ENCODE data around the gene EIF2B2. TPM values are rescaled to one million over a fixed set of nuclear protein-coding genes. Genes with fewer than 3 reads are reported as not detected.

EIF2B2 gene
- total and polyA plus RNA-seq, 12 donors = 20.6 to 90.9 (median 51.6) TPM

GRCh38 chr14:75054421-75054820 is 51.7 kb downstream of the EIF2B2 start:
- Histone ChIP-seq H3K9me3 (replicated peaks in 1 of 3) (no peaks in the 10 kb centered on the region), H3K36me3 (replicated peaks in 1 of 2) (no peaks in the 10 kb centered on the region), H3K27ac (no peak overlapping the region), H3K27me3 (no peaks in the 10 kb centered on the region), H3K4me3 (no peak overlapping the region), H3K4me1 (replicated peaks in 1 of 2) (peaks cover 16 to 33% of the 10 kb centered on the region in 2 donors)
- 51 to 62% (median 56%) methylated on average over 1 of the region's 1 CpG for WGBS, 4 donors
- intact Hi-C loops (cut with DNase I) = no loop called here
- no peak for DNase-seq
- no peak for TF ChIP-seq POLR2A (IDR thresholded peaks at IDR 0.05)
- TF ChIP-seq CTCF (IDR thresholded peaks at IDR 0.05) = no peak

GRCh38 chr14:75059642-75060041 is 56.9 kb downstream of the EIF2B2 start:
- intact Hi-C loops (cut with DNase I) = loop anchor here in 1 of 2 donors (10.0 kb wide), 1 partner anchor 55 kb away; the partner anchor contains the start of gene EIF2B2
- WGBS, 4 donors = 77 to 88% (median 87%) methylated on average over 2 of the region's 2 CpGs
- Histone ChIP-seq H3K4me3 (no peak overlapping the region), H3K9me3 (replicated peaks in 1 of 3) (no peaks in the 10 kb centered on the region), H3K27ac (no peak overlapping the region), H3K36me3 (replicated peaks in 1 of 2) (no peaks in the 10 kb centered on the region), H3K4me1 (replicated peaks in 1 of 2) (peaks cover 0 to 12% of the 10 kb centered on the region in 2 donors), H3K27me3 (no peaks in the 10 kb centered on the region)
- TF ChIP-seq CTCF (IDR thresholded peaks at IDR 0.05) = no peak
- TF ChIP-seq POLR2A (IDR thresholded peaks at IDR 0.05) = no peak
- no peak for DNase-seq

- no peaks in the 10 kb centered on the region for H3K27me3 ChIP-seq
- no peaks in the 10 kb centered on the region for H3K36me3 ChIP-seq (replicated peaks in 1 of 2)
- WGBS, 4 donors = 49 to 100% (median 73%) methylated on average over 2 of the region's 2 CpGs
- H3K27ac ChIP-seq = no peak overlapping the region
- no peak overlapping the region for H3K4me3 ChIP-seq
- intact Hi-C loops (cut with DNase I) = loop anchor here in 1 of 2 donors (10.0 kb wide), 1 partner anchor 56 kb away; the partner anchor contains the start of gene EIF2B2
- no peak for DNase-seq
- TF ChIP-seq POLR2A (IDR thresholded peaks at IDR 0.05) (no peak), CTCF (IDR thresholded peaks at IDR 0.05) (no peak)
- H3K4me1 ChIP-seq (replicated peaks in 1 of 2) = peaks cover 0 to 12% of the 10 kb centered on the region in 2 donors
- no peaks in the 10 kb centered on the region for H3K9me3 ChIP-seq (replicated peaks in 1 of 3)
Observed at GRCh38 chr14:75060420-75060819, 57.7 kb downstream of the EIF2B2 start.

Small RNA genes within 50 kb of the gene (small RNA-seq; reads per million reads assigned to genes)
- 0 reads per million in 2 donors for gene RNU6-689P

Other genes with a start within 250 kb of the EIF2B2 start
- 10 to 100 TPM; 27.9 to 58.6 (median 47.5) TPM for gene YLPM1, start 239.6 kb upstream of the EIF2B2 start, total RNA-seq
- gene YLPM1, start 239.6 kb upstream of the EIF2B2 start, polyA plus RNA-seq = 10 to 100 TPM; 24.0 to 51.1 (median 29.5) TPM
- not detected for gene PROX2, start 126.8 kb upstream of the EIF2B2 start, total RNA-seq
- gene PROX2, start 126.8 kb upstream of the EIF2B2 start, polyA plus RNA-seq = under 1 TPM in 1 of 3 donors, not detected in 2; 0.08 TPM
- 100 to 1,000 TPM in 8 of 9 donors, 10 to 100 TPM in 1; 60.6 to 205 (median 156) TPM for gene DLST, start 121.0 kb upstream of the EIF2B2 start, total RNA-seq
- gene DLST, start 121.0 kb upstream of the EIF2B2 start, polyA plus RNA-seq = 100 to 1,000 TPM in 1 of 3 donors, 10 to 100 TPM in 2; 42.0 to 137 (median 54.0) TPM
- gene RPS6KL1, start 79.7 kb upstream of the EIF2B2 start, total RNA-seq = 10 to 100 TPM in 1 of 9 donors, 1 to 10 TPM in 8; 2.0 to 23.9 (median 4.3) TPM
- gene RPS6KL1, start 79.7 kb upstream of the EIF2B2 start, polyA plus RNA-seq = 10 to 100 TPM in 2 of 3 donors, 1 to 10 TPM in 1; 3.9 to 28.2 (median 12.3) TPM
- gene PGF, start 47.3 kb upstream of the EIF2B2 start, total RNA-seq = 10 to 100 TPM in 3 of 9 donors, 1 to 10 TPM in 6; 1.7 to 12.7 (median 5.0) TPM
- gene PGF, start 47.3 kb upstream of the EIF2B2 start, polyA plus RNA-seq = 1 to 10 TPM; 1.7 to 5.1 (median 4.5) TPM
- 10 to 100 TPM; 22.2 to 51.4 (median 27.7) TPM for gene MLH3, start 48.5 kb downstream of the EIF2B2 start, total RNA-seq
- gene MLH3, start 48.5 kb downstream of the EIF2B2 start, polyA plus RNA-seq = 10 to 100 TPM; 25.6 to 47.9 (median 46.8) TPM
- 10 to 100 TPM; 11.5 to 36.5 (median 17.8) TPM for gene ACYP1, start 61.1 kb downstream of the EIF2B2 start, total RNA-seq
- 10 to 100 TPM; 23.2 to 73.0 (median 66.8) TPM for gene ACYP1, start 61.1 kb downstream of the EIF2B2 start, polyA plus RNA-seq
- gene ZC2HC1C, start 66.7 kb downstream of the EIF2B2 start, total RNA-seq = 1 to 10 TPM; 1.9 to 9.5 (median 5.3) TPM
- gene ZC2HC1C, start 66.7 kb downstream of the EIF2B2 start, polyA plus RNA-seq = 10 to 100 TPM in 1 of 3 donors, 1 to 10 TPM in 2; 6.1 to 12.1 (median 6.8) TPM
- gene NEK9, start 124.1 kb downstream of the EIF2B2 start, total RNA-seq = 100 to 1,000 TPM in 4 of 9 donors, 10 to 100 TPM in 5; 39.2 to 165 (median 77.1) TPM
- gene NEK9, start 124.1 kb downstream of the EIF2B2 start, polyA plus RNA-seq = 10 to 100 TPM; 51.7 to 73.6 (median 62.6) TPM
- 100 to 1,000 TPM; 156 to 509 (median 354) TPM for gene TMED10, start 173.7 kb downstream of the EIF2B2 start, total RNA-seq
- gene TMED10, start 173.7 kb downstream of the EIF2B2 start, polyA plus RNA-seq = 100 to 1,000 TPM in 1 of 3 donors, 10 to 100 TPM in 2; 33.7 to 532 (median 65.3) TPM

Data from adrenal gland (tissue), 12 donors.